H9 (cell line): ENCODE data around the gene CNDP1. TPM values are rescaled to one million over a fixed set of nuclear protein-coding genes. Genes with fewer than 3 reads are reported as not detected.
A peak's percentile ranks its signal among the peaks of the same experiment; 100 is the strongest.

Experiments used
- DNase-seq: peaks from one replicate; pipeline ENCODE4 v3.0.0-alpha.2; 2017
- H2AFZ ChIP-seq: one replicate; pipeline ENCODE4 v1.6.1; 2013; ENCODE audit warnings: mild to moderate bottlenecking, low read length, control low read depth, moderate library complexity
- H2AK5ac ChIP-seq: 2 replicates; pipeline ENCODE4 v1.6.1; 2013; ENCODE audit warnings: low read length, control low read depth, mixed read lengths; ENCODE audit not compliant: insufficient read length
- H2BK120ac ChIP-seq: one replicate; pipeline ENCODE4 v1.6.1; 2013; ENCODE audit warnings: low read depth, mild to moderate bottlenecking, low read length, control low read depth, inconsistent platforms; ENCODE audit not compliant: poor library complexity, severe bottlenecking
- H2BK12ac ChIP-seq: 2 replicates; pipeline ENCODE4 v1.6.1; 2013; ENCODE audit warnings: low read length, control low read depth, mixed read lengths, low read depth; ENCODE audit not compliant: insufficient read length
- H2BK15ac ChIP-seq: 2 replicates; pipeline ENCODE4 v1.6.1; 2013; ENCODE audit warnings: low read depth, low read length, control low read depth
- H2BK20ac ChIP-seq: one replicate; pipeline ENCODE4 v1.6.1; 2013; ENCODE audit warnings: low read depth, mild to moderate bottlenecking, low read length, control low read depth, inconsistent platforms; ENCODE audit not compliant: poor library complexity, severe bottlenecking
- H2BK5ac ChIP-seq: 2 replicates; pipeline ENCODE4 v1.6.1; 2013; ENCODE audit warnings: low read length, control low read depth, mixed read lengths; ENCODE audit not compliant: insufficient read length
- H3K14ac ChIP-seq: 2 replicates; pipeline ENCODE4 v1.6.1; 2013; ENCODE audit warnings: low read length, control low read depth; ENCODE audit not compliant: insufficient read depth
- H3K18ac ChIP-seq: 2 replicates; pipeline ENCODE4 v1.6.1; 2013; ENCODE audit warnings: low read depth, mild to moderate bottlenecking, mixed read lengths, low read length, control low read depth; ENCODE audit not compliant: insufficient read length
- H3K23ac ChIP-seq: 2 replicates; pipeline ENCODE4 v1.6.1; 2013; ENCODE audit warnings: low read length, control low read depth, mixed read lengths, low read depth; ENCODE audit not compliant: insufficient read length
- H3K23me2 ChIP-seq: 2 replicates; pipeline ENCODE4 v1.6.1; 2013; ENCODE audit warnings: low read depth, mild to moderate bottlenecking, mixed read lengths, low read length, control low read depth; ENCODE audit not compliant: insufficient read length, poor library complexity, severe bottlenecking
- H3K27ac ChIP-seq: 2 replicates; pipeline ENCODE4 v1.5.1; 2013; ENCODE audit warnings: low read length, control low read depth, mixed read lengths, low read depth; ENCODE audit not compliant: insufficient read length
- H3K27me3 ChIP-seq: 2 replicates; pipeline ENCODE4 v1.6.1; 2013; ENCODE audit warnings: low read length, control low read depth, inconsistent platforms; ENCODE audit not compliant: insufficient read depth
- H3K4ac ChIP-seq: 2 replicates; pipeline ENCODE4 v1.6.1; 2013; ENCODE audit warnings: low read depth, mild to moderate bottlenecking, control low read depth, inconsistent platforms, low read length, moderate library complexity
- H3K4me1 ChIP-seq: 2 replicates; pipeline ENCODE4 v1.6.1; 2013; ENCODE audit warnings: low read length, control low read depth, inconsistent platforms; ENCODE audit not compliant: insufficient read depth
- H3K4me2 ChIP-seq: 2 replicates; pipeline ENCODE4 v1.6.1; 2013; ENCODE audit warnings: low read length, control low read depth, mixed read lengths; ENCODE audit not compliant: insufficient read length, insufficient read depth
- H3K56ac ChIP-seq: 2 replicates; pipeline ENCODE4 v1.6.1; 2013; ENCODE audit warnings: low read depth, mild to moderate bottlenecking, mixed read lengths, low read length, control low read depth; ENCODE audit not compliant: insufficient read length
- H3K79me1 ChIP-seq: 2 replicates; pipeline ENCODE4 v1.6.1; 2013; ENCODE audit warnings: low read depth, mild to moderate bottlenecking, moderate library complexity, low read length, control low read depth, inconsistent platforms; ENCODE audit not compliant: insufficient read depth, poor library complexity, severe bottlenecking
- H3K79me2 ChIP-seq: 2 replicates; pipeline ENCODE4 v1.6.1; 2013; ENCODE audit warnings: low read length, control low read depth, inconsistent platforms; ENCODE audit not compliant: insufficient read depth
- H3K9ac ChIP-seq: 2 replicates; pipeline ENCODE4 v1.6.1; 2013; ENCODE audit warnings: low read length, control low read depth, mixed read lengths; ENCODE audit not compliant: insufficient read length; ENCODE audit errors: extremely low read depth
- H3K9me3 ChIP-seq: one replicate; pipeline ENCODE4 v1.6.1; 2013; ENCODE audit warnings: low read depth, low read length, inconsistent platforms; ENCODE audit not compliant: control insufficient read depth
- H3T11ph ChIP-seq: one replicate; pipeline ENCODE4 v1.6.1; 2013; ENCODE audit warnings: mild to moderate bottlenecking, low read length, control low read depth, inconsistent platforms
- H4K20me1 ChIP-seq: one replicate; pipeline ENCODE4 v1.6.1; 2013; ENCODE audit not compliant: control insufficient read depth, insufficient read length, insufficient read depth
- H4K5ac ChIP-seq: 2 replicates; pipeline ENCODE4 v1.6.1; 2013; ENCODE audit warnings: low read depth, mild to moderate bottlenecking, mixed read lengths, low read length, control low read depth; ENCODE audit not compliant: insufficient read length
- H4K8ac ChIP-seq: replicated peaks from 2 replicates; pipeline ENCODE4 v1.6.1; 2013; ENCODE audit warnings: low read length, control low read depth, mixed read lengths, low read depth; ENCODE audit not compliant: insufficient read length
- H4K91ac ChIP-seq: 2 replicates; pipeline ENCODE4 v1.6.1; 2013; ENCODE audit warnings: low read depth, mild to moderate bottlenecking, moderate library complexity, mixed read lengths, low read length, control low read depth; ENCODE audit not compliant: insufficient read length
- H3K27ac Mint-ChIP-seq, 3 experiments: 2 replicates in 2 of 3; 3 replicates in 1 of 3; pipeline ENCODE4 v1.8.0; 2020 to 2021; ENCODE audit warnings: mixed read lengths in 3 of 3, mild to moderate bottlenecking in 1 of 3, moderate library complexity in 1 of 3
- H3K27me3 Mint-ChIP-seq: 2 replicates; pipeline ENCODE4 v1.8.0; 2021; ENCODE audit warnings: low read depth, mild to moderate bottlenecking, moderate library complexity, mixed read lengths
- H3K36me3 Mint-ChIP-seq, 3 experiments: 2 replicates in 2 of 3; 3 replicates in 1 of 3; pipeline ENCODE4 v1.8.0; 2020 to 2021; ENCODE audit warnings: low read depth in 3 of 3, mixed read lengths in 3 of 3; ENCODE audit not compliant: insufficient read depth in 1 of 3
- H3K4me1 Mint-ChIP-seq, 2 experiments: 2 replicates each; pipeline ENCODE4 v1.8.0; 2020; ENCODE audit warnings: mixed read lengths in 2 of 2
- H3K4me3 Mint-ChIP-seq, 2 experiments: 2 replicates in 1 of 2; 3 replicates in 1 of 2; pipeline ENCODE4 v1.8.0; 2020 to 2021; ENCODE audit warnings: mild to moderate bottlenecking in 2 of 2, mixed read lengths in 2 of 2, moderate library complexity in 1 of 2
- H3K9me3 Mint-ChIP-seq, 2 experiments: 2 replicates in 1 of 2; 3 replicates in 1 of 2; pipeline ENCODE4 v1.8.0; 2020; ENCODE audit warnings: mild to moderate bottlenecking in 2 of 2, mixed read lengths in 2 of 2, moderate library complexity in 1 of 2
- WGBS: extraction: QIAGEN DNeasy Blood & Tissue Kit; methylation state at CpG from one replicate; pipeline ENCODE4 v1.1.7; 2013; ENCODE audit warnings: missing lambda C conversion rate, low lambda C conversion rate, mixed read lengths; ENCODE audit not compliant: insufficient read length; ENCODE audit errors: extremely low coverage; 5-methylcytosine and 5-hydroxymethylcytosine counted together
- total RNA-seq: library from RNA; stranded (reverse); gene quantifications from 2 replicates; pipeline ENCODE4 v1.2.1, GENCODE V29; 2021
- TF ChIP-seq, protein P1 (sequence below): fragments of 200-600 bp; sonication (generic); conservative IDR thresholded peaks from 3 replicates; pipeline ENCODE4 v1.8.0; 2021; ENCODE audit warnings: antibody characterized with exemption, mild to moderate bottlenecking

The CNDP1 gene
- total RNA-seq, 1 experiment from 2014 or later, result not detected

DNA sequence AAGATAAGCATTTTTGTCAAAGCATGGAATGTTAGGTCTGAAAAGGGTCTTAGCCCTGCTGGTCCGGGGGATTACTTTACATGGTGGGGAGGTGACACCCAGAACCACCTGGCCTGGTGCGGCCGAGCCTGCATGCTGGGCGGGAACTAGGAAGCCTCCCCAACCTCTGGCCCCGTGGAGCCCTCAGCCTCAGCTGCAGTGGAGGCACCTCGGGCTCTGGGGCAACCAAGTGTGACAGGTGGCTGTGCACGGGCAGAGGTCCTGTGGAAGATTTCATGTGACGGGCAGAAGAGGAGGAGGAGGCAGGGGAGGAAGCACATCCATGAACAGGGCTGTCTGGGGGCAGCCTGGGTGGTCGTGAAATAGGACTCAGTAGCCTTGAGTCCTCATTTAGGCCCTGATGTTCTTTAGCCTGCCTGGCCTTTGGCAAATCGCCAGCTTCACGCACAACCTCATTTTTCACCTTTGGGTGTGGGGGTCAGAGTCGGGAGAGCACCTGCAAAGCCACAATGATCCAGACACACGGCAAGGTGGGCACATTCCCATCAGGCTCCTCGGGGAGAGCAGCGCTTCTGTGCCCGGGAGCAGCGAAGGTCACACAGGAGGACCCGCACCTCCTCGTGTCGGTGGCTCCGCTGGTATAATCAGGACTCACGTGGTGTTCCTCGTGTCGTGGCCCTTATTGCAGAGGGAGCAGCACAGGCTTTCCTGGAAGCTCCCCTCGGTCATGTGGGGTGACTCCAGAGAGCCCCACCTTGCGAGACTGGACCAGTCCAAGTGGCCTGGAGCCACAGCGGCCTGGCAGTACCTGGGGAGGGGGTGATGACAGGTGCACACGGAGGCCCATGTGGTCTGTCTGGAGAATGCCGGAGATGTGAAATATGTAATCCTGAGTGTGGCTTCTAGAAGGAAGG is 24.2 kb upstream of the CNDP1 start:
- H3K27ac ChIP-seq, result no peak overlapping the region
- H3K4ac ChIP-seq, result no peak overlapping the region
- no peak overlapping the region for H4K91ac ChIP-seq
- no peak overlapping the region for H3K14ac ChIP-seq
- H3K79me1 ChIP-seq, result peaks cover 4% of the 10 kb centered on the region
- H2AFZ ChIP-seq, result no peak overlapping the region
- H3K4me2 ChIP-seq, result no peak overlapping the region
- H2BK20ac ChIP-seq, result no peak overlapping the region
- Mint-ChIP-seq H3K4me1 (peaks cover 9 to 19% of the 10 kb centered on the region in 2 experiments), H3K27ac (peak overlapping the region in 2 of 3 experiments; percentile 18 to 19; a peak in 3 of 7 replicates), H3K9me3 (no peaks in the 10 kb centered on the region; a peak in 1 of 5 replicates), H3K4me3 (no peak overlapping the region; a peak in 1 of 5 replicates), H3K36me3 (peaks cover 63 to 94% (median 77%) of the 10 kb centered on the region in 3 experiments), H3K27me3 (no peaks in the 10 kb centered on the region)
- H3K27me3 ChIP-seq, result no peaks in the 10 kb centered on the region
- no peak overlapping the region for H3T11ph ChIP-seq
- H2BK12ac ChIP-seq, result no peak overlapping the region
- H2BK5ac ChIP-seq, result no peak overlapping the region
- H3K23ac ChIP-seq, result no peak overlapping the region
- no peak overlapping the region for H2BK120ac ChIP-seq
- no peak overlapping the region for H4K5ac ChIP-seq
- no peak overlapping the region for H3K18ac ChIP-seq
- no peak overlapping the region for H2AK5ac ChIP-seq
- no peaks in the 10 kb centered on the region for H3K9me3 ChIP-seq
- H2BK15ac ChIP-seq, result no peak overlapping the region
- TF ChIP-seq, protein P1, sequence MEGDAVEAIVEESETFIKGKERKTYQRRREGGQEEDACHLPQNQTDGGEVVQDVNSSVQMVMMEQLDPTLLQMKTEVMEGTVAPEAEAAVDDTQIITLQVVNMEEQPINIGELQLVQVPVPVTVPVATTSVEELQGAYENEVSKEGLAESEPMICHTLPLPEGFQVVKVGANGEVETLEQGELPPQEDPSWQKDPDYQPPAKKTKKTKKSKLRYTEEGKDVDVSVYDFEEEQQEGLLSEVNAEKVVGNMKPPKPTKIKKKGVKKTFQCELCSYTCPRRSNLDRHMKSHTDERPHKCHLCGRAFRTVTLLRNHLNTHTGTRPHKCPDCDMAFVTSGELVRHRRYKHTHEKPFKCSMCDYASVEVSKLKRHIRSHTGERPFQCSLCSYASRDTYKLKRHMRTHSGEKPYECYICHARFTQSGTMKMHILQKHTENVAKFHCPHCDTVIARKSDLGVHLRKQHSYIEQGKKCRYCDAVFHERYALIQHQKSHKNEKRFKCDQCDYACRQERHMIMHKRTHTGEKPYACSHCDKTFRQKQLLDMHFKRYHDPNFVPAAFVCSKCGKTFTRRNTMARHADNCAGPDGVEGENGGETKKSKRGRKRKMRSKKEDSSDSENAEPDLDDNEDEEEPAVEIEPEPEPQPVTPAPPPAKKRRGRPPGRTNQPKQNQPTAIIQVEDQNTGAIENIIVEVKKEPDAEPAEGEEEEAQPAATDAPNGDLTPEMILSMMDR, result no peak
- no peaks in the 10 kb centered on the region for H4K20me1 ChIP-seq
- H3K56ac ChIP-seq, result no peak overlapping the region
- no peak overlapping the region for H3K9ac ChIP-seq
- H3K4me1 ChIP-seq, result no peaks in the 10 kb centered on the region; the same call in 1 of the 2 replicates
- no CpG with 5 or more reads among the region's 29 CpGs for WGBS
- no peak overlapping the region for H4K8ac ChIP-seq
- peak; percentile 12 for DNase-seq
- H3K23me2 ChIP-seq, result no peaks in the 10 kb centered on the region
- no peaks in the 10 kb centered on the region for H3K79me2 ChIP-seq
